Measurements from ENCODE around the gene FLNB.
"Not testable (repeated sequence)": the region's sequence is repeated elsewhere in the genome, so short reads cannot be mapped to it uniquely, and the experiment has no call there.

FLNB gene

DNA sequence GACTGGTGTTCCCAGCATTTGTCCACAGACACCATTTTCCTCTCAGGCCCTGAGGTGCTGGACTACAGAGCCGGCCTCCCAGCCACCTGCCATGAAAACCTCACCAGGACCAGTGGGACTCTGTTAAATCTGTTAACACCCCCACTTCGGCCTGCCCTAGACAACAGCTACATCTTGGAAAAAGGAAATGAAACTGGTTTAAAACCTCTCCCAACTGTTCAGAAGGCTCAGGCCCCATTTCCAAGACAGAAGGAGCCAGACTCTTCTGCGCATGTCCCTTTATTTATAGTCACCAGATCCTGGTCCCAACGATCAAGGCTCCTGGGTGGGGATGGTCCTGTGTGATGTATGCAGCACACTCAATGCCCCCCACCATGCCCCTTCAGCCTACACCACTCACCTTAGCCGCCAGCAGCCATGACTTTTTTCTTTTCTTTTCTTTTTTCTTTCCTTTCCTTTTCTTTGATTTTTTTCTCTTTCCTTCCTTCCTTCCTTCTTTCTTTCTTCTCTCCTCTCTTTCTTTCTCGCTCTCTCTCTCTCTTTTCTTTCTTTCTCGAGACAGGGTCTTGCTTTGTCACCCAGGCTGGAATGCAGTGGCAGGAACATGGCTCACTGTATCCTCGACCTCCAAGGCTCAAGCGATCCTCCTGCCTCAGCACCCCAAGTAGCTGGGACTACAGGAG is 25.5 kb upstream of the FLNB start:
- no peak overlapping the region for H3K27ac ChIP-seq

GRCh38 chr3:57983734-57984518 is 24.3 kb upstream of the FLNB start:
- H3K27ac ChIP-seq: no peak overlapping the region
- no peak for TF ChIP-seq CTCF (conservative IDR thresholded peaks at IDR 0.05)
- TF ChIP-seq ZFX (IDR thresholded peaks at IDR 0.05): no peak

More for the DNA sequence above, 25.5 kb upstream of the FLNB start:
- TF ChIP-seq CTCF (conservative IDR thresholded peaks at IDR 0.05) (no peak), ZFX (IDR thresholded peaks at IDR 0.05) (no peak)

DNA sequence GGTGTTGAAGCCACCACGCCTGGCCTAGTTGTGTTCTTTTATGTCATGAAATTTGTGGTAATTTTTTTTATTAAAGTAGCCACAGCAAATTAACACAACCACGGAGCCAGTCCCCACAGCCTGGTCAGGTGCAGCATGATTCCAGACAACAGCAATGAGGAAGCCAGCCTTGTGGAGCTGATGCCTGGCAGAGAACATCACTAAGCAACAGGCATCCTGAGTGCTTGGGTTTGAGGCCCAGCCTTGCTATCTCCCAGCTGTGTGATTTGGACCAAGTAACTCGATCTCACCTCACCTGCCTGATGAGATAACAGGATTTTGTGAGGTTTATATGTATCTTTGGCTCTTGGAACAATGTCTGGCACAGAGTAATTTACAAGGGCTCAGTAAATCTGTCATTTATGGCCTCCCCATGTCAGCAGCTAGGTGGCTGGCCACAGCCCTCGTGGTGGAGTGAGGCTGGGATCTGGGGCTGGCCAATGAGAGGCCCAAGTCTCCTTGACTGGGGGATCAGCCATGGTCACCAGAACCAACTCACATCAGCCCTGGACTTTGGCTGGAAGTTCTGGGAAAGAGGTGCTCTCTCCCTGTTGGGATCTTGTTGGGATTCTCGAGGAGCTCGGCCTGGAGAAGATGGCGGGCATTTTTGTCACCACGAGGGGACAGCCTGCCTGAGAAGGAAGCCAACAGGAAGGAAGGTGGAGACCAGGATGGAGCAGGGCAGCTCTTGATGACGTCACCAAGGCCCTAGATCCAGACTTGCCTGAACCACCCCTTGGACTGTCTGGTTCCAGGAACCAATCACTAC is 22.8 kb upstream of the FLNB start:
- no peak for TF ChIP-seq ZFX (IDR thresholded peaks at IDR 0.05)
- no peak for TF ChIP-seq CTCF (conservative IDR thresholded peaks at IDR 0.05)
- no peak overlapping the region for H3K27ac ChIP-seq

- H3K27ac ChIP-seq: no peak overlapping the region
- TF ChIP-seq CTCF (conservative IDR thresholded peaks at IDR 0.05): no peak
- TF ChIP-seq ZFX (IDR thresholded peaks at IDR 0.05): no peak
Measured at GRCh38 chr3:57985984-57986246, 22.3 kb upstream of the FLNB start.

DNA sequence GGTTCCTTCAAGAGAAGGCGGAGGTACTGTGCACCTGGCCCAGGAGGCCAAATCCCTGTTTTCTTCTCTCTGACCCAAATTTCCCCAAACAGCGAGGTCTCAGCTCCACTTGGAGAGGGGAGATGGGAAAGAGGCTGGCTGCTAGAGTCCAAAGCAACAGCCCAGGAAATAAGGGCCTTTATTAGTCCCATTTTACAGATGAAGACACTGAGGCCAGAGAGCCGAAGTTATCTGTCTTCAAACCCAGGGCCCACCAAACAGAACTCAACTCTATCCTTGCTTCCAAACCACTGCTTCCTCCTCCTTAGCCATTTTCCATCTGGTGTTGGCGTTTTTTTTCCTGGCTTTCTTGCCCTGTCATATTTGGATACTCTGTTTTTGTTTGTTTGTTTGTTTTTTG is 22.0 kb upstream of the FLNB start:
- H3K27ac ChIP-seq: no peak overlapping the region
- TF ChIP-seq CTCF (conservative IDR thresholded peaks at IDR 0.05): no peak
- TF ChIP-seq ZFX (IDR thresholded peaks at IDR 0.05): no peak

DNA sequence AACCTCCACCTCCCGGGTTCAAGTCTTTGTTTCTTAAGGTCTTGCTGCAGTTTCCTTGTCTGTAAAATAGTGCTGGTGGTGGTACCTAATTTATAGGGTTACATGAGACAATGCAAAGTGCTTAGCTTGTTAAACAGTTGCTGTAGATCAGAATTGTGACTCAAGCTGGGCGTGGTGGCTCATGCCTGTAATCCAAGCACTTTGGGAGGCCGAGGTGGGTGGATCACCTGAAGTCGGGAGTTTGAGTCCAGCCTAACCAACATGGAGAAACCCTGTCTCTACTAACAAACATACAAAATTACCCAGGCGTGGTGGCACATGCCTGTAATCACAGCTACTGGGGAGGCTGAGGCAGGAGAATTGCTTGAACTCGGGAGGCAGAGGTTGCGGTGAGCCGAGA is 19.0 kb upstream of the FLNB start:
- not testable (repeated sequence) for H3K27ac ChIP-seq

DNA sequence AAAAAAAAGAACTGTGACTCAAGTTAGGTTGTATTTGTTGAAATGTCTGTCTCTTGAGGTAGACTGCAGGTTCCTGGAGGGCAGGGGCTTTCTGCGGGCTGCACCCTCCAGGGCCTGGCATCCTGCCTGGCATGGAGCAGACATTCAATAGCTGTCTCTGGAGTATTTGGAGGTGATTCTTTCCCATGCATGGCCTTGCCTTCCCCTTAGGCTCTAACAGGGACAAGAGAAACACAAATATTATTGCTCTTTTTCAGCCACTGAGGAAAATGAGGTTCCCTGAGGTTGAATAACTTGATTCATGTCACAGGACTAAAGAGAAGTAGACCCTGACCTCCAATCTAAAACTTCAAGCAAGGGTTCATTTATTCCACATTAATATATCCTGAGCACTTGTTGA is 18.6 kb upstream of the FLNB start:
- TF ChIP-seq CTCF (conservative IDR thresholded peaks at IDR 0.05): no peak
- TF ChIP-seq ZFX (IDR thresholded peaks at IDR 0.05): no peak
- no peak overlapping the region for H3K27ac ChIP-seq
